NT2/D1 (cell line): Measurements from ENCODE around the gene CNGB1.

Experiments
- DNase-seq: peaks from one replicate; pipeline ENCODE4 v3.0.0-alpha.2; 2011; ENCODE audit warnings: low read depth, low spot score
- H3K27me3 ChIP-seq: 2 replicates; pipeline ENCODE4 v1.6.0; 2011; ENCODE audit warnings: mild to moderate bottlenecking; ENCODE audit not compliant: insufficient read length, insufficient read depth
- H3K36me3 ChIP-seq: 2 replicates; pipeline ENCODE4 v1.6.1; 2011; ENCODE audit warnings: mild to moderate bottlenecking, low read length, mixed read lengths; ENCODE audit not compliant: insufficient read depth, insufficient read length
- H3K4me1 ChIP-seq: 2 replicates; pipeline ENCODE4 v1.5.1; 2011; ENCODE audit not compliant: insufficient read depth, insufficient read length
- H3K4me3 ChIP-seq: 2 replicates; pipeline ENCODE4 v1.5.1; 2011; ENCODE audit warnings: low read depth; ENCODE audit not compliant: insufficient read length
- H3K9ac ChIP-seq: 2 replicates; pipeline ENCODE4 v1.6.0; 2011; ENCODE audit warnings: low read depth; ENCODE audit not compliant: insufficient read length
- H3K9me3 ChIP-seq: 2 replicates; pipeline ENCODE4 v1.5.1; 2011; ENCODE audit warnings: mild to moderate bottlenecking, low read length; ENCODE audit not compliant: insufficient read depth
- SUZ12 ChIP-seq: IDR thresholded peaks from 2 replicates; pipeline ENCODE4 v1.6.1; 2011; ENCODE audit not compliant: insufficient read length, insufficient read depth; ENCODE audit errors: extremely low read depth
- YY1 ChIP-seq: IDR thresholded peaks from 2 replicates; pipeline ENCODE4 v1.6.1; 2011; ENCODE audit not compliant: insufficient read length, insufficient read depth
- ZNF274 ChIP-seq: IDR thresholded peaks from 2 replicates; pipeline ENCODE4 v1.6.1; 2011; ENCODE audit warnings: mild to moderate bottlenecking, low read depth, low read length

CNGB1 gene

DNA sequence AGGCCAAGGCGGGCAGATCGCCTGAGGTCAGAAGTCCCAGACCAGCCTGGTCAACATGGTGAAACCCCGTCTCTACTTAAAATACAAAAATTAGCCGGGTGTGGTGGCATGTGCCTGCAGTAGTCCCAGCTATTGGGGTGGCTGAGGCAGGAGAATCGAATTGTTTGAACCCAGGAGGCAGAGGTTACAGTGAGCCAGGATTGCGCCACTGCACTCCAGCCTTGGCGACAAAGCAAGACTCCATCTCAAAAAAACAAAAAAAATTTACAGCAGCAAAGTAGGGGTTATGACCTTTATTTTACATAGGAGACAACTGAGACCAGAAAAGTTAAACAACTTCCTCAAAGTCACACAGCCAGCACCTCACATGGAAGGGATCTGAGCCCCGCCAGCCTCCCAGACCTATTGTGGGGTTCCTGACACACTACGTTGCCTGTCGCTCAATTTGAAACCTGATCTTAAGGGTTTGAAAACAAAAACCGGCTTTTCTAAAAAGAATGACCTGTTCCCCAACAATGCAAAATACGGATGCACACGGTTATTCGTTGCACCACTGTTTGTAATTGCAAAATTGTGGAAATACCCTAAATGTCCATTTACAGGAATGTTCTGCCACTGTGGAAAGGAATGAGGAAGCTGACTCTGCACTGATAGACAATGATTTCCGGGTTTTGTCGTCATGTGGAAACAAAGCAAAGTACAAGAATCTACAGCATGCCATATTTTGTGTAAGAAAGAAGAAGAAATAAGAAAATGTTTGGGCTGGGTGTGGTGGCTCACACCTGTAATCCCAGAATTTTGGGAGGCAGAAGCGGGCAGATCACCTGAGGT is 77.2 kb downstream of the CNGB1 start:
- no peak overlapping the region for H3K9ac ChIP-seq

DNA sequence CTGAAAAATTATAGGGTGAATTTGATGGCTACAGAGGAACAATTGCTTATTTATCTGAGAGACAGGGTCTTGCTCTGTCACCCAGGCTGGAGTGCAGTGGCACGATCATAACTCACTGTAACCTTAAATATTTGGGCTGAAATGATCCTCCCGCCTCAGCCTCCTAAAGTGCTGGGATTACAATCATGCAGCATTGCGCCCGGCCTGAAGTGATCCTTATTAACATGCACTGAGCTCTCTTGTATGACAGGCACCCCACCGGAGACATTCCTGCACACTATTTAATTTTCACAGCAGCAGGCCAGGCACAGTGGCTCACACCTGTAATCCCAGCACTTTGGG is 77.7 kb downstream of the CNGB1 start:
- no peaks in the 10 kb centered on the region for H3K27me3 ChIP-seq
- TF ChIP-seq SUZ12 (no peak), ZNF274 (no peak), YY1 (no peak)
- no peak overlapping the region for H3K4me3 ChIP-seq
- no peaks in the 10 kb centered on the region for H3K36me3 ChIP-seq
- H3K9ac ChIP-seq, result no peak overlapping the region
- DNase-seq, result no peak
- H3K4me1 ChIP-seq, result no peaks in the 10 kb centered on the region
- H3K9me3 ChIP-seq, result no peaks in the 10 kb centered on the region

More for the DNA sequence above, 77.2 kb downstream of the CNGB1 start:
- Histone ChIP-seq H3K4me3 (no peak overlapping the region), H3K36me3 (no peaks in the 10 kb centered on the region), H3K4me1 (no peaks in the 10 kb centered on the region), H3K27me3 (no peaks in the 10 kb centered on the region), H3K9me3 (no peaks in the 10 kb centered on the region)
- DNase-seq, result no peak
- TF ChIP-seq SUZ12, result no peak
- TF ChIP-seq YY1, result no peak
- no peak for TF ChIP-seq ZNF274

DNA sequence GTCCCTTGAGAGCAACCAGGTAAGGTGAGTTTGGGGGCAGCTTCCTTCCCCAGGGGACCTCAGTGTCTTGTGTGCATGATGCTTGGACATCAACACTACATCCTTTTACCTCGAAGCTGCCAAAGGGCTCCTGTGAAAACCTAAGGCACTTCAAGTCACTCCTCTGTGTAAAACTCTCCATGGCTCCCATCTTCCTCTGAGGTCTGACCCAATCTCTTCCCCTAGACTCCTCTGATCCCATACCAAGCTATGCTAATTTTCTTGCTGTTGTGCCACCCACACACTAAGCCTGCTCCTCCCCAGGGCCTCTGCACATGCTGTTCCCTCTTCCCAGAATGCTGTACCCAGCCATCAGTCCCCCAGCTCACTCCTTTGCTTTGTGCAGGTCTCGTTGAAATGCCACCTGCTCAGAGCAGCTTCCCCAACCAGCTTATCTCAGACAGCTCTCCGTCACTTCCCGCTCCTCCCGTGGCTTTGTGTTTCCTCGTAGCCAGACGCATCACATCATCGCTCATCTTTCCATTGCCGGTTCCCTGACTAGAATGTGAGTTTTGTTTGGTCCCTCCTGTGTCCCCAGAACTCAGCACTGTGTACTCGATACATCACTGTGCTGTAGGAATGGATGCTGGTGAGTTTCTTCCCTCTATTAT is 78.4 kb downstream of the CNGB1 start:
- Histone ChIP-seq H3K36me3 (no peaks in the 10 kb centered on the region), H3K9me3 (no peaks in the 10 kb centered on the region), H3K9ac (no peak overlapping the region), H3K4me1 (no peaks in the 10 kb centered on the region), H3K4me3 (no peak overlapping the region), H3K27me3 (no peaks in the 10 kb centered on the region)
- TF ChIP-seq YY1 (no peak), ZNF274 (no peak), SUZ12 (no peak)
- no peak for DNase-seq

DNA sequence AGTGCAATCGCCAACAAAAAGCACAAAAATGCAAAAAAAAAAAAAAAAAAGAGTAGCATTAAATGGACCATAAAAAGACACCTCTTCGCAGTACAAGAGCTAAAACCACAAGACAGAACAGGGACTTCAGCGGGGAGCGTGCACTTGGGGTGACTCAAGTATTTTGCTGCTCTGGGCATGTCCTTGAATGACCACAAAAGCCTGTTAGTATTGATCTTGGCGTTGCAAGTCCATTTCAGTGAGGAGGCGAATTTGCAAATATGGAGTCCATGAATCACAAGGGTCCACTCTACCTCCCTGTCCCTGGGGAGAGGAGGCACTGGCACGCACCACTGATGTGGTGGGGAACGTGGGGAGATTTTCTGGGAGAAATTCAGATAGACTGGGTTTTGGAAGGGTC is 78.9 kb downstream of the CNGB1 start:
- Histone ChIP-seq H3K36me3 (no peaks in the 10 kb centered on the region), H3K9ac (no peak overlapping the region), H3K9me3 (no peaks in the 10 kb centered on the region), H3K4me3 (no peak overlapping the region), H3K4me1 (no peaks in the 10 kb centered on the region), H3K27me3 (no peaks in the 10 kb centered on the region)
- TF ChIP-seq ZNF274, result no peak
- TF ChIP-seq SUZ12, result no peak
- no peak for TF ChIP-seq YY1
- no peak for DNase-seq

DNA sequence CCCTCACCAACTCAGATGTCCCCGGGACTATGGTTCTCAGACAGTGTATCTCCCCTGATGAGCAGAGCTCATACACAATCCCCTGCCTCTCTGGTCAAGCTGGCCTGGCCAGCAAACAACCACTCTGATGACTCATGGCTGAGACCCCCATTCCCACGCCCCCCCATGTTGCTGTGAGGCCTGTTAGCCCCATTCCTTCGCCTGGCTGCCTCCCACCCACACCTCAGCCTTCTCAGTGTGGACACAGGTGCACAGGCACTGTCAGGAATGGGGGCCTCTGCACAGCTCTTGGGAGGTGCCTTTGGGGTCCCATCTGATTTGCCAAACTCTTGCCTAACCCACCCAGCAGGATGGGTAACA is 80.2 kb downstream of the CNGB1 start:
- no peaks in the 10 kb centered on the region for H3K9me3 ChIP-seq
- no peaks in the 10 kb centered on the region for H3K27me3 ChIP-seq
- H3K4me3 ChIP-seq, result no peak overlapping the region
- no peak overlapping the region for H3K9ac ChIP-seq
- TF ChIP-seq ZNF274, result no peak
- TF ChIP-seq SUZ12, result no peak
- no peak for TF ChIP-seq YY1
- H3K36me3 ChIP-seq, result no peaks in the 10 kb centered on the region
- no peaks in the 10 kb centered on the region for H3K4me1 ChIP-seq
- DNase-seq, result no peak

DNA sequence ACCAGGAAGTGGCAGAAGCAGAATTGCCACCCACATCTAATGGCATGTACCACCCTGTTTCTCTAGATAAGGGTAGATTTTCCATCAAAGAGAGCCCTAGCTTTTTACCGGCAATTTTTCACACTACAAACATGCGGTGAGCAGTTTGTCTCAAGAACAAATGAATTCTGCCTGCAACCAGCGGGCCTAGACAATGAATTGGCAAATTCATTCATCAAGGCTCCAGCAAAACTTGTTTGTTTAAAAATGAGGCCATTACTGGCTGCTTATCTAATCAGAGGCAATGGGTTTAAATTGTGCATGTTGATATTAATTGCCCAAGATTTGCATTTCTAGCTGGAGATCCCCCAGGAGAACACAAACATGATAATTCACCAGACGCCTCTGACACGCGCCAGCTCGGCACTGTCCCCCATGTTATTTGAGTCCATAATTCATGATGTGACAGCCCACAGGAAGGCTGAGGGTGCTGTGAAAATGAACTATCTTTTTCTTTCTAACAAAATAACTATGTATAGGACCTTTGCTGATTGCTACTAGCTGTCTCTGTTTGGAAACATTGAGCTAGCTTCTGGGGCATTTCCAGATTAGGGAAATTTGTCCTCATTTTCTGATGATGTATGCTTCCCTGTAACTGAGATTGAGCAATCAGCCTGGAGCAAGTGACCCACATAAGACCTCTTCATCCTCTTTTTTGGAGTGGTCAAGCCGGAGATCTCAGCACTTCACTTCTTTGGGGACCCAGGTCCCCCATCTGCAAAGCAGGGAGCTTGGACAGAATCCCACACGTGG is 80.8 kb downstream of the CNGB1 start:
- Histone ChIP-seq H3K27me3 (peaks cover under 1% of the 10 kb centered on the region), H3K9me3 (no peaks in the 10 kb centered on the region), H3K4me1 (no peaks in the 10 kb centered on the region), H3K4me3 (no peak overlapping the region), H3K9ac (no peak overlapping the region), H3K36me3 (no peaks in the 10 kb centered on the region)
- no peak for TF ChIP-seq SUZ12
- no peak for TF ChIP-seq YY1
- TF ChIP-seq ZNF274, result no peak
- DNase-seq, result no peak

DNA sequence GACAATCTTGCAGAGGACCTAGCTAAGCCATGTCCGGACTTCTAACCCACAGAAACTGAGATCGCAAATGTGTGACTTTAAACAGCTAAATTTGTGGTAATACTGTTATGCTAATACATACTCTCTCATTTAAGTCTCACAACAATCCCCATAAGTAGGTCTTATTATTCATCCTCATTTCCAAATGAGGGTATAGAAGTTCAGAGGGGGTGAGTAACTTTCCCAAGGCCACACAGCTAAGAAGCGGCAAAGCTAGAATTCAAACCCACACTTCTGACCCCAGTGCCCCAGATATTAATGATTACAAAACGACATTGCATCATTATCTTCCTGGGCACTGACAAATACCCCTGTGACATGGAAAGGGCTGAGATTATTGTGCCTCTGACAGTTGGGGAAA is 81.4 kb downstream of the CNGB1 start:
- Histone ChIP-seq H3K36me3 (no peaks in the 10 kb centered on the region), H3K9ac (no peak overlapping the region), H3K27me3 (peaks cover 7% of the 10 kb centered on the region), H3K4me1 (peaks cover 3% of the 10 kb centered on the region), H3K4me3 (no peak overlapping the region), H3K9me3 (no peaks in the 10 kb centered on the region)
- DNase-seq, result no peak
- TF ChIP-seq ZNF274, result no peak
- TF ChIP-seq YY1, result no peak
- TF ChIP-seq SUZ12, result no peak
